Muscle layer of duodenum (tissue), 2 donors: Measurements from ENCODE around the gene TEAD4.

Source experiments
- H3K27ac ChIP-seq: one replicate; pipeline ENCODE4 v1.7.0; 2013; ENCODE audit warnings: mild to moderate bottlenecking, low read length
- H3K27me3 ChIP-seq: one replicate; pipeline ENCODE4 v1.7.0; 2013; ENCODE audit warnings: low read depth, mild to moderate bottlenecking, control low read depth, low read length
- H3K36me3 ChIP-seq, 2 donors: one replicate each; pipeline ENCODE4 v1.7.0; 2013; ENCODE audit warnings: low read length in 2 of 2, control low read depth in 1 of 2, mild to moderate bottlenecking in 1 of 2; ENCODE audit not compliant: insufficient read depth in 2 of 2, control insufficient read depth in 1 of 2
- H3K4me1 ChIP-seq, 2 donors: one replicate each; pipeline ENCODE4 v1.7.0; 2013; ENCODE audit warnings: low read length in 2 of 2, mild to moderate bottlenecking in 2 of 2, control low read depth in 1 of 2, moderate library complexity in 1 of 2; ENCODE audit not compliant: insufficient read depth in 2 of 2, control insufficient read depth in 1 of 2
- H3K4me3 ChIP-seq, 2 donors: one replicate each; pipeline ENCODE4 v1.7.0; 2013; ENCODE audit warnings: low read length in 2 of 2, low read depth in 1 of 2, mild to moderate bottlenecking in 1 of 2
- H3K9me3 ChIP-seq, 2 donors: one replicate each; pipeline ENCODE4 v1.7.0; 2013; ENCODE audit warnings: low read length in 2 of 2, control low read depth in 1 of 2, mild to moderate bottlenecking in 1 of 2; ENCODE audit not compliant: control insufficient read depth in 1 of 2
- donor health status: healthy.

The TEAD4 gene

GRCh38 chr12:2960996-2961616, 1.9 kb downstream of the TEAD4 start:
- H3K4me3 ChIP-seq, result peak overlapping the region; percentile 57 to 69
- peak overlapping the region; percentile 24 for H3K27ac ChIP-seq
- no peaks in the 10 kb centered on the region for H3K27me3 ChIP-seq
- H3K36me3 ChIP-seq, result no peaks in the 10 kb centered on the region
- H3K4me1 ChIP-seq, result peaks cover 0 to 6% of the 10 kb centered on the region in 2 donors
- H3K9me3 ChIP-seq, result no peaks in the 10 kb centered on the region

GRCh38 chr12:2961705-2962104, 2.5 kb downstream of the TEAD4 start:
- H3K36me3 ChIP-seq, result no peaks in the 10 kb centered on the region
- H3K27me3 ChIP-seq, result no peaks in the 10 kb centered on the region
- H3K4me3 ChIP-seq, result peak overlapping the region in 1 of 2 donors; percentile 69
- H3K27ac ChIP-seq, result no peak overlapping the region
- peaks cover 0 to 6% of the 10 kb centered on the region in 2 donors for H3K4me1 ChIP-seq
- H3K9me3 ChIP-seq, result no peaks in the 10 kb centered on the region

GRCh38 chr12:2963154-2963759, 4.1 kb downstream of the TEAD4 start:
- H3K4me1 ChIP-seq, result peaks cover 0 to 2% of the 10 kb centered on the region in 2 donors
- H3K27ac ChIP-seq, result peak overlapping the region; percentile 2
- H3K36me3 ChIP-seq, result no peaks in the 10 kb centered on the region
- no peak overlapping the region for H3K4me3 ChIP-seq
- no peaks in the 10 kb centered on the region for H3K9me3 ChIP-seq
- no peaks in the 10 kb centered on the region for H3K27me3 ChIP-seq

GRCh38 chr12:2963760-2964292, 4.6 kb downstream of the TEAD4 start:
- Histone ChIP-seq H3K4me3 (no peak overlapping the region), H3K27me3 (no peaks in the 10 kb centered on the region), H3K36me3 (no peaks in the 10 kb centered on the region), H3K4me1 (no peaks in the 10 kb centered on the region), H3K9me3 (no peaks in the 10 kb centered on the region), H3K27ac (peak overlapping the region; percentile 2)

GRCh38 chr12:2967651-2968050, 8.5 kb downstream of the TEAD4 start:
- Histone ChIP-seq H3K36me3 (no peaks in the 10 kb centered on the region), H3K27ac (no peak overlapping the region), H3K9me3 (no peaks in the 10 kb centered on the region), H3K4me3 (no peak overlapping the region), H3K27me3 (no peaks in the 10 kb centered on the region), H3K4me1 (no peaks in the 10 kb centered on the region)

- H3K27me3 ChIP-seq, result no peaks in the 10 kb centered on the region
- H3K9me3 ChIP-seq, result no peaks in the 10 kb centered on the region
- no peaks in the 10 kb centered on the region for H3K4me1 ChIP-seq
- no peak overlapping the region for H3K27ac ChIP-seq
- H3K36me3 ChIP-seq, result no peaks in the 10 kb centered on the region
- no peak overlapping the region for H3K4me3 ChIP-seq
Measured at GRCh38 chr12:2970744-2971143, 11.5 kb downstream of the TEAD4 start.

GRCh38 chr12:2973566-2973965, 14.4 kb downstream of the TEAD4 start:
- no peaks in the 10 kb centered on the region for H3K4me1 ChIP-seq

GRCh38 chr12:2974560-2974971, 15.4 kb downstream of the TEAD4 start:
- H3K9me3 ChIP-seq, result no peaks in the 10 kb centered on the region
- H3K27ac ChIP-seq, result no peak overlapping the region
- H3K4me1 ChIP-seq, result no peaks in the 10 kb centered on the region
- H3K36me3 ChIP-seq, result no peaks in the 10 kb centered on the region
- H3K27me3 ChIP-seq, result no peaks in the 10 kb centered on the region
- H3K4me3 ChIP-seq, result no peak overlapping the region

More at GRCh38 chr12:2973566-2973965, 14.4 kb downstream of the TEAD4 start:
- no peak overlapping the region for H3K27ac ChIP-seq
- no peaks in the 10 kb centered on the region for H3K27me3 ChIP-seq
- H3K9me3 ChIP-seq, result no peaks in the 10 kb centered on the region
- no peaks in the 10 kb centered on the region for H3K36me3 ChIP-seq
- no peak overlapping the region for H3K4me3 ChIP-seq

- no peaks in the 10 kb centered on the region for H3K27me3 ChIP-seq
- no peaks in the 10 kb centered on the region for H3K36me3 ChIP-seq
- no peaks in the 10 kb centered on the region for H3K4me1 ChIP-seq
- H3K9me3 ChIP-seq, result no peaks in the 10 kb centered on the region
- H3K27ac ChIP-seq, result no peak overlapping the region
- H3K4me3 ChIP-seq, result no peak overlapping the region
Measured at GRCh38 chr12:2976581-2976996, 17.4 kb downstream of the TEAD4 start.

- Histone ChIP-seq H3K27ac (no peak overlapping the region), H3K36me3 (no peaks in the 10 kb centered on the region), H3K4me1 (no peaks in the 10 kb centered on the region), H3K4me3 (no peak overlapping the region), H3K9me3 (no peaks in the 10 kb centered on the region), H3K27me3 (no peaks in the 10 kb centered on the region)
Measured at GRCh38 chr12:2977776-2978175, 18.6 kb downstream of the TEAD4 start.

- Histone ChIP-seq H3K27me3 (no peaks in the 10 kb centered on the region), H3K4me3 (no peak overlapping the region), H3K36me3 (no peaks in the 10 kb centered on the region), H3K4me1 (no peaks in the 10 kb centered on the region), H3K27ac (no peak overlapping the region), H3K9me3 (no peaks in the 10 kb centered on the region)
Measured at GRCh38 chr12:2979806-2980205, 20.6 kb downstream of the TEAD4 start.
